Gastrocnemius medialis (tissue), 4 donors: ENCODE measurements around the gene ZNF18. TPM values are rescaled to one million over a fixed set of nuclear protein-coding genes. Genes with fewer than 3 reads are reported as not detected.

Experiments
- ATAC-seq, 2 donors: fragments of 150-250 bp; one replicate each; pipeline ENCODE4 v1.9.1; 2016
- DNase-seq, 2 donors: peaks; one replicate each; pipeline ENCODE4 v3.0.0-alpha.2; 2019
- H3K27ac ChIP-seq, 4 donors: fragments of 200-600 bp; sonication (generic); 1 replicate in 1 of 4; 2 replicates in 3 of 4; pipeline ENCODE4 v1.5.1; 2016 to 2018; ENCODE audit warnings: mild to moderate bottlenecking in 2 of 4, moderate library complexity in 1 of 4
- H3K27me3 ChIP-seq, 3 donors: fragments of 200-600 bp; sonication (generic) in 2 of 3; 1 replicate in 1 of 3; 2 replicates in 2 of 3; pipeline versions ENCODE4 v1.5.1 to v1.6.0; 2016 to 2019; ENCODE audit warnings: mild to moderate bottlenecking in 1 of 3, moderate library complexity in 1 of 3
- H3K36me3 ChIP-seq, 2 donors: fragments of 200-600 bp; sonication (generic) in 1 of 2; one replicate each; pipeline ENCODE4 v1.5.1; 2017 to 2018
- H3K4me1 ChIP-seq, 2 donors: fragments of 200-600 bp; sonication (generic) in 1 of 2; one replicate each; pipeline ENCODE4 v1.5.1; 2016 to 2017; ENCODE audit warnings: mild to moderate bottlenecking in 2 of 2
- H3K4me3 ChIP-seq, 4 donors: fragments of 200-600 bp; sonication (generic) in 3 of 4; 1 replicate in 1 of 4; 2 replicates in 3 of 4; pipeline ENCODE4 v1.5.1; 2016 to 2019; ENCODE audit warnings: mild to moderate bottlenecking in 2 of 4
- H3K9me3 ChIP-seq, 3 donors: fragments of 200-600 bp; sonication (generic) in 2 of 3; 1 replicate in 1 of 3; 2 replicates in 2 of 3; pipeline ENCODE4 v1.5.1; 2016 to 2019
- POLR2A ChIP-seq, 2 donors: fragments of 450-650 bp; IDR thresholded peaks; one replicate each; pipeline ENCODE4 v1.6.1; 2017; ENCODE audit warnings: antibody characterized with exemption in 2 of 2, mild to moderate bottlenecking in 2 of 2, moderate library complexity in 2 of 2
- in situ Hi-C, 4 donors: fragments of 200-750 bp; cut with MboI; loops; one replicate each; pipeline versions ENCODE4 v1.15.0 to v1.8.0; 2017; ENCODE audit warnings: low sequenced_read_pairs in 4 of 4
- intact Hi-C: fragments of 100-400 bp; cut with DNase I; formaldehyde crosslinking; loops from one replicate; pipeline ENCODE4 v1.15.1; 2023; ENCODE audit warnings: low total_unique reads
- total RNA-seq, 4 donors: library from RNA; depleted of rRNA; stranded (reverse); fragments of >200 nt; gene quantifications; one replicate each; pipeline versions ENCODE4 v1.1.0 to v1.2.3, GENCODE V29; 2016
- TF ChIP-seq, protein P1 (sequence below), 5 experiments: fragments of 450-650 bp in 3 of 5; fragments of 200-600 bp in 2 of 5; sonication (generic) in 2 of 5; IDR thresholded peaks in 4 of 5; conservative IDR thresholded peaks in 1 of 5; 1 replicate in 4 of 5; 2 replicates in 1 of 5; pipeline ENCODE4 v1.5.1; 2016 to 2019; ENCODE audit warnings: antibody characterized with exemption in 5 of 5, mild to moderate bottlenecking in 3 of 5, moderate library complexity in 3 of 5

The ZNF18 gene
- total RNA-seq, 4 donors from 2014 or later = 4.7 to 15.8 (median 7.8) TPM

DNA sequence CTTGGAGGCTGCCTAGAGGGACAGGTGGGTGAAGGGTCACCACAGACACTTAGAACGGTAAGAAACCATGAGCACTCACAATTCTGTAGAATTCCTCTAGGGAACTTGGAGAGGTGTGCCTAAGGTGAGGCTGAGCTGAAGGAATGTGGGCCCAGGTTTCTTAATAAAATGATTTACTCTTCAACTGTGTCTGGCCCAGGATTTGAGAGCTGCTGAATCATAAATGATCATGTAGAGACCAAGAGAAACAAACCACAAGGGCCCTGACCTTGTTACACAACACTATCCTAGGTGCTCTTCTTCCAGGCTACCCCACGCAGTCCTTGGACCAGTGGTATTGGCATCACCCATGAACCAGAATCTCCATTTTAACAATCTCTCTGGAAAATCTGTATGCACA lies 27.7 kb downstream of the ZNF18 start:
- no peaks in the 10 kb centered on the region for H3K4me1 ChIP-seq
- peaks cover 0 to 4% (median 3%) of the 10 kb centered on the region in 3 donors for H3K9me3 ChIP-seq
- intact Hi-C loops (no loop called here), in situ Hi-C loops (no loop called here)
- ATAC-seq = no peak
- DNase-seq = no peak
- H3K27ac ChIP-seq = no peak overlapping the region
- H3K27me3 ChIP-seq = no peaks in the 10 kb centered on the region
- TF ChIP-seq, protein P1, sequence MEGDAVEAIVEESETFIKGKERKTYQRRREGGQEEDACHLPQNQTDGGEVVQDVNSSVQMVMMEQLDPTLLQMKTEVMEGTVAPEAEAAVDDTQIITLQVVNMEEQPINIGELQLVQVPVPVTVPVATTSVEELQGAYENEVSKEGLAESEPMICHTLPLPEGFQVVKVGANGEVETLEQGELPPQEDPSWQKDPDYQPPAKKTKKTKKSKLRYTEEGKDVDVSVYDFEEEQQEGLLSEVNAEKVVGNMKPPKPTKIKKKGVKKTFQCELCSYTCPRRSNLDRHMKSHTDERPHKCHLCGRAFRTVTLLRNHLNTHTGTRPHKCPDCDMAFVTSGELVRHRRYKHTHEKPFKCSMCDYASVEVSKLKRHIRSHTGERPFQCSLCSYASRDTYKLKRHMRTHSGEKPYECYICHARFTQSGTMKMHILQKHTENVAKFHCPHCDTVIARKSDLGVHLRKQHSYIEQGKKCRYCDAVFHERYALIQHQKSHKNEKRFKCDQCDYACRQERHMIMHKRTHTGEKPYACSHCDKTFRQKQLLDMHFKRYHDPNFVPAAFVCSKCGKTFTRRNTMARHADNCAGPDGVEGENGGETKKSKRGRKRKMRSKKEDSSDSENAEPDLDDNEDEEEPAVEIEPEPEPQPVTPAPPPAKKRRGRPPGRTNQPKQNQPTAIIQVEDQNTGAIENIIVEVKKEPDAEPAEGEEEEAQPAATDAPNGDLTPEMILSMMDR (IDR thresholded peaks at IDR 0.05 in 4 of 5, conservative IDR thresholded peaks at IDR 0.05 in 1 of 5) = no peak
- no peak for TF ChIP-seq POLR2A (IDR thresholded peaks at IDR 0.05)
- no peak overlapping the region for H3K4me3 ChIP-seq
- H3K36me3 ChIP-seq = no peaks in the 10 kb centered on the region

- Histone ChIP-seq H3K36me3 (no peaks in the 10 kb centered on the region), H3K4me3 (no peak overlapping the region), H3K4me1 (no peaks in the 10 kb centered on the region), H3K27ac (no peak overlapping the region), H3K9me3 (peaks cover 0 to 8% (median 0%) of the 10 kb centered on the region in 3 donors), H3K27me3 (no peaks in the 10 kb centered on the region)
- DNase-seq (no peak), ATAC-seq (no peak)
- TF ChIP-seq, protein P1 (IDR thresholded peaks at IDR 0.05 in 4 of 5, conservative IDR thresholded peaks at IDR 0.05 in 1 of 5) = no peak
- TF ChIP-seq POLR2A (IDR thresholded peaks at IDR 0.05) = no peak
- intact Hi-C loops (no loop called here), in situ Hi-C loops (no loop called here)
Measured at GRCh38 chr17:11954936-11955335, 42.3 kb downstream of the ZNF18 start.

GRCh38 chr17:11953924-11954323 lies 43.4 kb downstream of the ZNF18 start:
- Histone ChIP-seq H3K27me3 (no peaks in the 10 kb centered on the region), H3K36me3 (no peaks in the 10 kb centered on the region), H3K4me1 (no peaks in the 10 kb centered on the region), H3K4me3 (no peak overlapping the region), H3K9me3 (peaks cover 0 to 8% (median 0%) of the 10 kb centered on the region in 3 donors), H3K27ac (no peak overlapping the region)
- in situ Hi-C loops = no loop called here
- no peak for ATAC-seq
- DNase-seq = no peak
- TF ChIP-seq, protein P1 (IDR thresholded peaks at IDR 0.05 in 4 of 5, conservative IDR thresholded peaks at IDR 0.05 in 1 of 5) = no peak
- intact Hi-C loops = no loop called here

- no peak for DNase-seq
- H3K27me3 ChIP-seq = no peaks in the 10 kb centered on the region
- in situ Hi-C loops = no loop called here
- no peaks in the 10 kb centered on the region for H3K36me3 ChIP-seq
- no peak overlapping the region for H3K27ac ChIP-seq
- H3K9me3 ChIP-seq = peaks cover 0 to 8% (median 0%) of the 10 kb centered on the region in 3 donors
- peaks cover 0 to 4% of the 10 kb centered on the region in 2 donors for H3K4me1 ChIP-seq
- H3K4me3 ChIP-seq = no peak overlapping the region
- no peak for ATAC-seq
- intact Hi-C loops = no loop called here
- TF ChIP-seq POLR2A (IDR thresholded peaks at IDR 0.05) = no peak
- TF ChIP-seq, protein P1 (IDR thresholded peaks at IDR 0.05 in 4 of 5, conservative IDR thresholded peaks at IDR 0.05 in 1 of 5) = no peak
Measured at GRCh38 chr17:11952610-11953009, 44.7 kb downstream of the ZNF18 start.
